ENCODE measurements around the gene PASK.

Gene PASK

DNA sequence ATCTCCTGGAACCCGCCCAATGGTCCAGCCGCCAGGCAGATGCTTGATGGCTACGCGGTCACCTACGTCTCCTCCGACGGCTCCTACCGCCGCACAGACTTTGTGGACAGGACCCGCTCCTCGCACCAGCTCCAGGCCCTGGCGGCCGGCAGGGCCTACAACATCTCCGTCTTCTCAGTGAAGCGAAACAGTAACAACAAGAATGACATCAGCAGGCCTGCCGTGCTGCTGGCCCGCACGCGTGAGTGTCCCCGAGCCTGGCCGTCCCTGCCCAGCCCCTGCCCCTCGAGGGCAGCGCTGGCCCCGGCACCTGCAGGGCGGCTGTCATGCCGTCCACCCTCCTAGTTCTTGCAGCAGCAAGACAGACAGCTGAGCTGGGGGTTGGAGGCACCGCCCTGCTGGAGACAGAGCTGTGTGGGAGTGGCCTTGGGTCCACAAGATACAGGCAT lies 83.9 kb downstream of the PASK start:
- H3K4me3 ChIP-seq (ENCODE audit: low read depth, low read length) = no peak overlapping the region
- TF ChIP-seq, protein P1, sequence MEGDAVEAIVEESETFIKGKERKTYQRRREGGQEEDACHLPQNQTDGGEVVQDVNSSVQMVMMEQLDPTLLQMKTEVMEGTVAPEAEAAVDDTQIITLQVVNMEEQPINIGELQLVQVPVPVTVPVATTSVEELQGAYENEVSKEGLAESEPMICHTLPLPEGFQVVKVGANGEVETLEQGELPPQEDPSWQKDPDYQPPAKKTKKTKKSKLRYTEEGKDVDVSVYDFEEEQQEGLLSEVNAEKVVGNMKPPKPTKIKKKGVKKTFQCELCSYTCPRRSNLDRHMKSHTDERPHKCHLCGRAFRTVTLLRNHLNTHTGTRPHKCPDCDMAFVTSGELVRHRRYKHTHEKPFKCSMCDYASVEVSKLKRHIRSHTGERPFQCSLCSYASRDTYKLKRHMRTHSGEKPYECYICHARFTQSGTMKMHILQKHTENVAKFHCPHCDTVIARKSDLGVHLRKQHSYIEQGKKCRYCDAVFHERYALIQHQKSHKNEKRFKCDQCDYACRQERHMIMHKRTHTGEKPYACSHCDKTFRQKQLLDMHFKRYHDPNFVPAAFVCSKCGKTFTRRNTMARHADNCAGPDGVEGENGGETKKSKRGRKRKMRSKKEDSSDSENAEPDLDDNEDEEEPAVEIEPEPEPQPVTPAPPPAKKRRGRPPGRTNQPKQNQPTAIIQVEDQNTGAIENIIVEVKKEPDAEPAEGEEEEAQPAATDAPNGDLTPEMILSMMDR (IDR thresholded peaks at IDR 0.05; ENCODE audit: low read depth, low read length, missing control alignments) = no peak
- DNase-seq (ENCODE audit: low read depth) = no peak

DNA sequence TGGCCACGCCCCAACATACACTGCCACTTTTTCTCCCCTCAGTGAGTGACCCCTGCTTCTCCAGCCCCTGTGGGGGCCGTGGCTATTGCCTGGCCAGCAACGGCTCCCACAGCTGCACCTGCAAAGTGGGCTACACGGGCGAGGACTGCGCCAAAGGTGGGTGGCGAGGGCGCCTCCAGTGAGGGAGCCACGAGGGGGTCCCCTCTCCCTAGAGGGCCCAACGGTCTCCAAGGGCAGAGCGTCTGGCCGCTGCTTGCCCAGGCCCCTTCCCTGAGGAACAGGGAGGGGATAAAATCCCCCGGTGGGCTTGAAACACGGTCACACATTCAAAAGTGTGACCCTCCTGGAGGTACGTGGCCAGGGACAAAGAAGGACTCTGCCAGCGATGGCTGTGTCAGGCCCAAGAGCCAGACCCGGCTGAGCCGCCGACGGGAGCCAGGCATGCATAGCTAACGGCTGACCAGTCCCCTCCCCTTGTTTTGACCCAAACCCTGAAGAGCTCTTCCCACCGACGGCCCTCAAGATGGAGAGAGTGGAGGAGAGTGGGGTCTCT lies 84.4 kb downstream of the PASK start:
- DNase-seq (ENCODE audit: low read depth) = no peak
- H3K4me3 ChIP-seq (ENCODE audit: low read depth, low read length) = no peak overlapping the region
- TF ChIP-seq, protein P1 (IDR thresholded peaks at IDR 0.05; ENCODE audit: low read depth, low read length, missing control alignments) = no peak

DNA sequence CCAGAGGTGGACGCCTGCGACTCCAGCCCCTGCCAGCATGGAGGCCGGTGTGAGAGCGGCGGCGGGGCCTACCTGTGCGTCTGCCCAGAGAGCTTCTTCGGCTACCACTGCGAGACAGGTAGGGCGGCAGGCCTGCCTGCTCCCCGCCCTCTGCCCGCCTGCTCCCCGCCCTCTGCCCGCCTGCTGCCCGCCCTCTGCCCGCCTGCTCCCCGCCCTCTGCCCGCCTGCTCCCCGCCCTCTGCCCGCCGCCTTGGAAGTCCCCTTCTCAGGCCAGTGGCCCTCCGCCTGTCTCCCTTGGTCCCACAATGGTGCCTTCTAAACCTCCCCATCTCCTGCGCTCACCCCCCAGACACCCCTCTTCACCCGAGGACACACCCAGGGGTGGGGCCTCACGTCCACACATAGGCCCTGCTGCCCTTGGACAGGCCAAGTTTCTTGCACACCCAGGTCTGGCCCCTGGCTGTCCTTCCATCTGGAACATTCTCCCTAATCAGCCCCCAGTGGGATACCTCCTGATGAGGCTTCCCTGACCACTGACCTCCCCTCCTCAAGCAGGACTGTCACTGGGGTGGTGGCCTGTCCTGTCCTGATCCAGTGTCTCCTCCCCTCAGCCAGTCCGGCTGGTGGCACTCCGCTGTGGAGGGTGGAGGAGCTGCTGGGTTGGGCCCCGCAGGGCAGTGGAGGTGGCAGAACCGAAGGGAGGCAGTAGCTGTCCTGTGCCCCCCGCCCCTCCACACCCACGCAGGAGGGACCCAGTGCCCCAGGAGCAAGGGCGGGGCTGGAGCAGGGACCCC lies 85.1 kb downstream of the PASK start:
- TF ChIP-seq, protein P1 (IDR thresholded peaks at IDR 0.05; ENCODE audit: low read depth, low read length, missing control alignments) = no peak
- no peak for DNase-seq (ENCODE audit: low read depth)
- no peak overlapping the region for H3K4me3 ChIP-seq (ENCODE audit: low read depth, low read length)

DNA sequence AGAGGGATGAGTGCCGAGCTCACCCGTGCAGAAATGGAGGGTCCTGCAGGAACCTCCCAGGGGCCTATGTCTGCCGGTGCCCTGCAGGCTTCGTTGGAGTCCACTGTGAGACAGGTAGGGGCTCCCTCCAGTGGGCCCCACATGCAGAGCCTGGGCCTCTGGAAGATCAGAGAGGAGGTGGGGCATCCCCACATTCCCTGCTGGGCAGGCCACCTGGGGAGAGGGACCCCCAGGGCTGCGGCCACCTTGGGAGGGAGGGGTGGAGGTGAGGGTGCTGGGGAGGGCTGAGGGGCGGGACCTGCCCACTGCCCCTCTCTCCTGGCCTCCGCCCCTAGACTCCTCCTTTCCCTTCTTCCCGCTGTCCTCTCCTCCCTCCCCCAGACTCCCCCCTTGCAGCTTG lies 85.7 kb downstream of the PASK start:
- TF ChIP-seq, protein P1 (IDR thresholded peaks at IDR 0.05; ENCODE audit: low read depth, low read length, missing control alignments) = no peak

DNA sequence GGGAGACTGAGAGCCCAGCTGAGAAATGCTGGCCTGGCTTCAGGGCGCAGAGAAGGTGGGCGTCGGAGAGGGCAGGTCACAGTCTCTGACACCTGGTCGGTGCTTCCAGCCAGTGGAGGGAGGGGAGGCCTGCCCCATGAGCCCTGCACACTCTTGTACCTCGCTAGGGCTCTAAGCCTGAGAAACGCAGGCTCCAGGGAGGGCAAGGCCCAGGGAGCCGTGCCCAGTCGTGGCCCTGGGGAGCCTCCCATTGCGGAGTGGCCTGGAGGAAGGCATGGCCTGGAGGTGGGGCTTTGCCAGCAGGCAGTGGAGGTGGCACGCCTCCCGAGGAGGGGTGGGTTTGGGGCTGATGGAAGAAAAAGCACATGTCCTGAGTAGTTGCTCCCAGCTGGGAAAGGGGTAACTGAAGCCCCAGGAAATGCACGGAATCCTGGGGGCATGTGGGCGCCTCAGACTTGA lies 86.2 kb downstream of the PASK start:
- DNase-seq (ENCODE audit: low read depth) = no peak

More for the DNA sequence above, 85.7 kb downstream of the PASK start:
- DNase-seq (ENCODE audit: low read depth) = no peak
- H3K4me3 ChIP-seq (ENCODE audit: low read depth, low read length) = no peak overlapping the region

DNA sequence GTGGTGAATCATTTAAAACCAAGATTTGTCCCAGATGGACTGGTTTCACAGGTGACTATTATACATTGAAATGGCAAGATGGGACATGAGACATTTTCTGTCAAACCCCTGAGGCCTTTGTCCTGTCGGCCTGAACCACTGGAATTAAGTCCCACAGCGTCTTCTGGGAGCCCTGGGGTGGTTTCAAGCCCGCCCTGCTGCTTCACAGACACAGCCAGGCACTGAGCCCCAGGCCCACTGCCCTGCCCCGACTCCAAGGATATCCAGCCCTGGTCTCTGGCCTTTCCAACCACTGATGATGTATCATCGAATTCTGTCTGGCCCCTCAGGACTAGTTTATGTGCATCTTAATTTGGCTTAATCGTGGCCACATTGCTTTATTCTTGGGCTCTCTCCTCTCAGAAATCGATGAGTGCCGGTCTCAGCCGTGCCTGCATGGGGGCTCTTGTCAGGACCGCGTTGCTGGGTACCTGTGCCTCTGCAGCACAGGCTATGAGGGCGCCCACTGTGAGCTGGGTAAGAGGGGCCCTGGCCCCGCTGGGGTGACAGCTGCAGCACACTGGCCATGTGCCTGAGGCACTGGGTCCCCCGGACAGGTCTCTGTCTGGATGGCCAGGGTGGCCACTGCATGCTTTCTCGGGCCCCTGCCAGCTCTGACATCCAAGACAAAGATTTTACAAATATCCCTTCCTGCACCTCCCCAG lies 86.7 kb downstream of the PASK start:
- TF ChIP-seq, protein P1 (IDR thresholded peaks at IDR 0.05; ENCODE audit: low read depth, low read length, missing control alignments) = no peak
- no peak for DNase-seq (ENCODE audit: low read depth)
- no peak overlapping the region for H3K4me3 ChIP-seq (ENCODE audit: low read depth, low read length)

More for the DNA sequence above, 86.2 kb downstream of the PASK start:
- TF ChIP-seq, protein P1 (IDR thresholded peaks at IDR 0.05; ENCODE audit: low read depth, low read length, missing control alignments) = no peak
- no peak overlapping the region for H3K4me3 ChIP-seq (ENCODE audit: low read depth, low read length)

Data from GM12864 (cell line).